Astrocyte (in vitro differentiated cells and primary cell): Measurements from ENCODE around the gene DYNLRB2.

ENCODE experiments used
- EZH2 ChIP-seq: IDR thresholded peaks from 2 replicates; pipeline ENCODE4 v1.6.1; 2012; ENCODE audit warnings: mild to moderate bottlenecking, low read length, inconsistent platforms; ENCODE audit not compliant: insufficient read depth
- TF ChIP-seq, protein P1 (sequence below): IDR thresholded peaks from 2 replicates; pipeline ENCODE4 v1.5.1; 2011; ENCODE audit warnings: low read depth, mild to moderate bottlenecking, inconsistent platforms, low read length, moderate library complexity; ENCODE audit not compliant: insufficient read depth

DNA sequence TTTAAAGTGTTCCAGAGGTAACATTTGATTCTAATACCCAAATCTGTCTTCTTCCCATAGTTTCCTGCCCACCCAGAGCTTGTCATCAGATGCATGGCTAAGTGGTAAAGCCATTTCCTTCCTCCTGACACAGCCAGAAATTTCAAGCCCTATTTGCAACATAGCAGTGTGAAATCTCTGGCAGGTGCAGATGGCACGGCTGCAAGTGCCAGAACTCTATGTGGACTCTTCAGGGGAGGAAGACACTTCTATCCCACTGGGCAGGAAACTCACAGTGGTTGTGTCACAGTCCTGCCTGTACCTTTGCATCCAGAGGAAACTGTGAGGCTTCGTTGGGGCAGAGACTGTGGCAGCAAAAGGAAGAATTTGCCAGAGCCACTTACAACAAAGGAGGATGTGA, 13.2 kb downstream of the DYNLRB2 start:
- TF ChIP-seq, protein P1, sequence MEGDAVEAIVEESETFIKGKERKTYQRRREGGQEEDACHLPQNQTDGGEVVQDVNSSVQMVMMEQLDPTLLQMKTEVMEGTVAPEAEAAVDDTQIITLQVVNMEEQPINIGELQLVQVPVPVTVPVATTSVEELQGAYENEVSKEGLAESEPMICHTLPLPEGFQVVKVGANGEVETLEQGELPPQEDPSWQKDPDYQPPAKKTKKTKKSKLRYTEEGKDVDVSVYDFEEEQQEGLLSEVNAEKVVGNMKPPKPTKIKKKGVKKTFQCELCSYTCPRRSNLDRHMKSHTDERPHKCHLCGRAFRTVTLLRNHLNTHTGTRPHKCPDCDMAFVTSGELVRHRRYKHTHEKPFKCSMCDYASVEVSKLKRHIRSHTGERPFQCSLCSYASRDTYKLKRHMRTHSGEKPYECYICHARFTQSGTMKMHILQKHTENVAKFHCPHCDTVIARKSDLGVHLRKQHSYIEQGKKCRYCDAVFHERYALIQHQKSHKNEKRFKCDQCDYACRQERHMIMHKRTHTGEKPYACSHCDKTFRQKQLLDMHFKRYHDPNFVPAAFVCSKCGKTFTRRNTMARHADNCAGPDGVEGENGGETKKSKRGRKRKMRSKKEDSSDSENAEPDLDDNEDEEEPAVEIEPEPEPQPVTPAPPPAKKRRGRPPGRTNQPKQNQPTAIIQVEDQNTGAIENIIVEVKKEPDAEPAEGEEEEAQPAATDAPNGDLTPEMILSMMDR, result no peak
- TF ChIP-seq EZH2, result no peak
